Activated B cell treated with CpG ODN at 0.5 μM for 24 hours (primary cell): Measurements from ENCODE around the gene ECM2. TPM values are rescaled to one million over a fixed set of nuclear protein-coding genes. Genes with fewer than 3 reads are reported as not detected.

Experiments
- ATAC-seq: fragments of 200-7000 bp; cut with Tn5 transposase; one replicate; pipeline ENCODE4 v1.10.0; 2021; ENCODE audit warnings: low read depth, mild to moderate bottlenecking, moderate library complexity
- CTCF ChIA-PET: fragments of 350-600 bp; sonication (Branson Sonifier 250); formaldehyde crosslinking; loops from one replicate; lab custom pipeline; 2021; ENCODE audit warnings: antibody characterized with exemption; lab: Charles Lee
- POLR2A ChIA-PET: fragments of 350-600 bp; sonication (Branson Sonifier 250); formaldehyde crosslinking; loops from one replicate; lab custom pipeline; 2021; ENCODE audit warnings: antibody characterized with exemption; lab: Charles Lee
- DNase-seq: peaks from one replicate; pipeline ENCODE4 v3.0.0; 2022
- H3K27ac Mint-ChIP-seq: one replicate; pipeline ENCODE4 v1.8.0; 2020; ENCODE audit warnings: mixed read lengths
- H3K27me3 Mint-ChIP-seq: one replicate; pipeline ENCODE4 v1.8.0; 2021; ENCODE audit warnings: mixed read lengths
- H3K36me3 Mint-ChIP-seq: one replicate; pipeline ENCODE4 v1.8.0; 2021; ENCODE audit warnings: low read depth, mixed read lengths
- H3K4me1 Mint-ChIP-seq: one replicate; pipeline ENCODE4 v1.8.0; 2021; ENCODE audit warnings: mixed read lengths
- H3K4me3 Mint-ChIP-seq: one replicate; pipeline ENCODE4 v1.8.0; 2020; ENCODE audit warnings: mild to moderate bottlenecking, mixed read lengths
- H3K9me3 Mint-ChIP-seq: one replicate; pipeline ENCODE4 v1.8.0; 2020; ENCODE audit warnings: mixed read lengths
- intact Hi-C: fragments of 100-400 bp; cut with micrococcal nuclease; formaldehyde crosslinking; loops from one replicate; pipeline ENCODE4 v1.15.1; 2024
- total RNA-seq: library from RNA; stranded (reverse); gene quantifications from 2 replicates; pipeline ENCODE4 v1.2.3, GENCODE V29; 2022
- TF ChIP-seq, protein P1 (sequence below): fragments of 200-600 bp; IDR thresholded peaks from one replicate; pipeline ENCODE4 v1.8.0; 2022; ENCODE audit warnings: antibody characterized with exemption, mild to moderate bottlenecking

Gene ECM2
- total RNA-seq, 1 donor from 2014 or later: not detected

DNA sequence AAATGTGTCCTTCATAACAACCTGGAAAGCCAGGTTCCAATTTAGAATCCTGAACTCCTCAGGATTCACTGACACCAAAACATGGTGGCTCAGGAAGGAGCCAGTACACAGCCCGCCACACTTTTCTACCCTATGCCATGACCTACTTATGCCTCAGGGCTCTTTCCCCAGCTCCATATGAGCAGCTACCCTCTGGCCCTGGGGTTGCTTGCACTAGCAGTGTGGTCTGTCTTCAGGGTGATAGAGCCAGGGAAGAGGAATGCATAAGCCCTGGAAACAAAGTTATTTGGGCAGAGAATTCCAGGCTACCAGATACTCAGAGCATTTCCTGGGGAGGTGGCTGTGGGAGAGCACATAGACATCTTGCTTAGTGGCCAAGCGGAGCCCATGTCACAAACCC lies 15.0 kb upstream of the ECM2 start:
- Mint-ChIP-seq H3K9me3 (no peaks in the 10 kb centered on the region), H3K36me3 (peaks cover 3% of the 10 kb centered on the region), H3K4me3 (no peak overlapping the region), H3K27ac (no peak overlapping the region), H3K27me3 (no peaks in the 10 kb centered on the region), H3K4me1 (no peaks in the 10 kb centered on the region)
- intact Hi-C loops: no loop called here
- ATAC-seq: no peak
- no peak for DNase-seq
- TF ChIP-seq, protein P1, sequence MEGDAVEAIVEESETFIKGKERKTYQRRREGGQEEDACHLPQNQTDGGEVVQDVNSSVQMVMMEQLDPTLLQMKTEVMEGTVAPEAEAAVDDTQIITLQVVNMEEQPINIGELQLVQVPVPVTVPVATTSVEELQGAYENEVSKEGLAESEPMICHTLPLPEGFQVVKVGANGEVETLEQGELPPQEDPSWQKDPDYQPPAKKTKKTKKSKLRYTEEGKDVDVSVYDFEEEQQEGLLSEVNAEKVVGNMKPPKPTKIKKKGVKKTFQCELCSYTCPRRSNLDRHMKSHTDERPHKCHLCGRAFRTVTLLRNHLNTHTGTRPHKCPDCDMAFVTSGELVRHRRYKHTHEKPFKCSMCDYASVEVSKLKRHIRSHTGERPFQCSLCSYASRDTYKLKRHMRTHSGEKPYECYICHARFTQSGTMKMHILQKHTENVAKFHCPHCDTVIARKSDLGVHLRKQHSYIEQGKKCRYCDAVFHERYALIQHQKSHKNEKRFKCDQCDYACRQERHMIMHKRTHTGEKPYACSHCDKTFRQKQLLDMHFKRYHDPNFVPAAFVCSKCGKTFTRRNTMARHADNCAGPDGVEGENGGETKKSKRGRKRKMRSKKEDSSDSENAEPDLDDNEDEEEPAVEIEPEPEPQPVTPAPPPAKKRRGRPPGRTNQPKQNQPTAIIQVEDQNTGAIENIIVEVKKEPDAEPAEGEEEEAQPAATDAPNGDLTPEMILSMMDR: no peak
- ChIA-PET POLR2A (no interaction called here), CTCF (no interaction called here)

- H3K4me1 Mint-ChIP-seq: no peaks in the 10 kb centered on the region
- no peak for DNase-seq
- H3K27ac Mint-ChIP-seq: no peak overlapping the region
- intact Hi-C loops: no loop called here
- peaks cover 3% of the 10 kb centered on the region for H3K36me3 Mint-ChIP-seq
- no peaks in the 10 kb centered on the region for H3K27me3 Mint-ChIP-seq
- TF ChIP-seq, protein P1: no peak
- CTCF ChIA-PET: no interaction called here
- H3K9me3 Mint-ChIP-seq: no peaks in the 10 kb centered on the region
- no peak overlapping the region for H3K4me3 Mint-ChIP-seq
- POLR2A ChIA-PET: no interaction called here
- ATAC-seq: no peak
Measured at GRCh38 chr9:92547356-92547755, 11.6 kb upstream of the ECM2 start.

DNA sequence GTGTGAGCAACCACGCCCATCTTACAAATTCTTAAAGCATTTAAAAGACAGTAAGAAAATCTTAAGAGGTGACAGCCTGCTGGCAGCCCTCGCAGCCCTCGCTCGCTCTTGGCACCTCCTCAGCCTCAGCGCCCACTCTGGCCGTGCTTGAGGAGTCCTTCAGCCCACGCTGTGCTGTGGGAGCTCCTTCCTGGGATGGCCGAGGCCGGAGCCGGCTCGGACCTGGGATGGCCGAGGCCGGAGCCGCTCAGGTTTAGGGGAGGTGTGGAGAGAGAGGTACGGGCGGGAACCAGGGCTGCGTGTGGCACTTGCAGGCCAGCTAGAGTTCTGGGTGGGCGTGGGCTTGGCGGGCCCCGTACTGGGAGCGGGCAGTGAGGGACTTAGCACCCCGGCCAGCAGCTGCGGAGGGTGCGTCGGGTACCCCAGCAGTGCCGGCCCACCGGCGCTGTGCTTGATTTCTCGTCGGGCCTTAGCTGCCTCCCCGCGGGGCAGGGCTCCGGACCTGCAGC lies 9.3 kb upstream of the ECM2 start:
- Mint-ChIP-seq H3K4me1 (no peaks in the 10 kb centered on the region), H3K36me3 (peaks cover 3% of the 10 kb centered on the region), H3K27ac (no peak overlapping the region), H3K4me3 (no peak overlapping the region), H3K27me3 (no peaks in the 10 kb centered on the region), H3K9me3 (no peaks in the 10 kb centered on the region)
- TF ChIP-seq, protein P1: no peak
- CTCF ChIA-PET: no interaction called here
- intact Hi-C loops: no loop called here
- ATAC-seq: no peak
- DNase-seq: no peak
- POLR2A ChIA-PET: no interaction called here

- Mint-ChIP-seq H3K36me3 (peaks cover 3% of the 10 kb centered on the region), H3K27me3 (no peaks in the 10 kb centered on the region), H3K4me1 (no peaks in the 10 kb centered on the region), H3K27ac (no peak overlapping the region), H3K9me3 (no peaks in the 10 kb centered on the region), H3K4me3 (no peak overlapping the region)
- TF ChIP-seq, protein P1: no peak
- ChIA-PET POLR2A (no interaction called here), CTCF (no interaction called here)
- no peak for ATAC-seq
- intact Hi-C loops: no loop called here
- no peak for DNase-seq
Measured at GRCh38 chr9:92543972-92544371, 8.2 kb upstream of the ECM2 start.

GRCh38 chr9:92538541-92538940 lies 2.8 kb upstream of the ECM2 start:
- Mint-ChIP-seq H3K27ac (no peak overlapping the region), H3K36me3 (no peaks in the 10 kb centered on the region), H3K27me3 (no peaks in the 10 kb centered on the region), H3K4me3 (no peak overlapping the region), H3K9me3 (no peaks in the 10 kb centered on the region), H3K4me1 (peaks cover 11% of the 10 kb centered on the region)
- TF ChIP-seq, protein P1: no peak
- no peak for ATAC-seq
- CTCF ChIA-PET: no interaction called here
- intact Hi-C loops: no loop called here
- DNase-seq: no peak
- POLR2A ChIA-PET: interaction anchor here (0.8 kb wide), 1 partner anchor 61 kb away, joined by 7 read pairs; no protein-coding TSS in a partner anchor
